ENCODE data around the gene BTAF1.
"Not testable (repeated sequence)": the region's sequence is repeated elsewhere in the genome, so short reads cannot be mapped to it uniquely, and the experiment has no call there.

The BTAF1 gene

DNA sequence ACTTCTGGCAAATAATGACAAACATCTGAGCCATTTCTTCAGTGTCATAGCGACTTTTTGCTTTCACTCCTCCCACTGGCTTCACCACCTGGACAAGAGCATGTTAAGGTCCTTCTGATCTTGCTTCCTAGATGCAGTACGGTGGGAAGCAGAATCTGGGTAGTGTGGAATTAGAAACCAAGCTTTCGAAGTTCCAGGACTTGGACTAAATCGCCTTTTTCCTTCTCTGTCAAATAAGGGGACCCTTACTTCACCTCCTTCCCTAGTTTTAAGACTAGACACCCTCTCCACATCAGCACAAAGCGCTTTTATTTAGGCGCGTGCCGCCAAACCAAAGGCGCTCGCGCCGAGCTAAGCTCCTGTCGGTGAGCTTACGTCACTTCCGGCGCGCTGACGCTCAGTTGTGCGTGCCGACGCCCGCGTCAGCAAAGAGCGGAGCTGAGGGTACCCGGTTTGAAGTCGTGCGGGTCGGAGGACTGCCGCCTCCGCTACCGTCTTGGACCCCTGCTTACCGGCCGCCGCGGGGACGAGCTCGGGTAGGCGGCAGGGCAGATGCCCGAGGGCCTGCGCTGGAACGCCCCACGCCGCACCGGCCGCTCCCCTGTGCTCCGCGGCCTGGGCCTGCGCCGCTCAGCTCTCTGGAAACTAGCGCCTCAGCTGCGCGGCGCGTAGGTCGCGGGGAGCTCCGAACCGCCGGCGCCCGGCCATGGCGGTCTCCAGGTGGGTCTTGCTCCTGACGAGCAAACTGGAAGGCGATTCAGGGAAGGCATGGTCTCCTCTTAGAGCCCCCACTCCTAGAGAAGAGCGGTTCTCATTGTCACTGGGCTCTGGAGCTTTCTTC, at the start of gene BTAF1:
Gene BTAF1 (plus strand): TSS at position 400 of the 841 bp plus-strand sequence. CDS start 307 bp downstream, at position 707.
- DNase-seq = peak; percentile 93 to 96 (median 95)

DNA sequence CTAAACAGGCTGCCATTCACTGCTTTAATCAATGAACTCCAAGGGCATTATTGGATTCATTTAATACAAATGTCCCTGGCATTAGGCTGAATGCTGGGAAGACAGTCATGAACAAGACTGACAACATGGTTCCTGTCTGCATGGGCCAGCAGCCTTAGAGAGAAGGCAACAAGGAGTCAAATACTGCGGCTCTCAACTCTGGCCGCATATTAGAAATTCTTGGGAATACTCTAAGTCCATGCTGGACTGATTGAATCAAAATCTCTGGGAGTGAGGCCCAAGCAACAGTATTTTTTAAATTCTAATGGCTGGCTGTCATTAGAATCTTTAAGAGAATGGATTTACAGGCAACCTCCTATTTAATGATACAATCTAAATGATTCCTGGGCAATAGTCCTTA, 48.4 kb upstream of the BTAF1 start:
- no peak for DNase-seq

GRCh38 chr10:91875779-91876178, 47.8 kb upstream of the BTAF1 start:
- DNase-seq = no peak

DNA sequence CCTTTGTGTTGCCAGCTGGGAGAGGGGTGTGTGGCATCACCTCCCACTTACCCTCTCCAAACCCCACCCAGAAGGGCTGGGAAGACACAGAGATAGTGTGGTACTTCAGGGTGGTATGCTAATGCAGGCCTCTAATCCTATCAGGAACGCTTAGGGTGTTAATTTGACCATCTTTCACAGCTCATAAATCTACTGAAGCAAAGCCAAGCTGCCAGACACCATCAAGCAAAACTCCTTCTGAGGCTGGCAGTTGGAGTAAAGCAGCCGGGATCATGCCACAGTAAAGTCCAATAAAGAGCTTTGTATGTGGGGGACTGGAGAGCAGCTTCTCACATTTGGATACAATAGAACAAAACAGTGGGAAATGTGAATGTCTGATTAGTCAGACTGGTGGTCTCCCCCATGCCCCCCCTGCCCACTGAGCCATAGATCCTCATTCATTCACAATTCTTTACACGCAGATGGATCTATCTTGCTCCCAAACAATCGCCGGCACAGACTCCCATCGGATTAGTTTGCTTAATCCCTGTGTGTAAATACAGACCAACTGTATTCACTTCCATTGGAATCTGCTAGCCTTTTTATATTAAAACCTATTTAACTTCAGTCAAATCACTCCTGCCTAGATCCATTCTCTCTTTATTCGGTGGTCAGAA, 43.9 kb upstream of the BTAF1 start:
- DNase-seq = no peak

DNA sequence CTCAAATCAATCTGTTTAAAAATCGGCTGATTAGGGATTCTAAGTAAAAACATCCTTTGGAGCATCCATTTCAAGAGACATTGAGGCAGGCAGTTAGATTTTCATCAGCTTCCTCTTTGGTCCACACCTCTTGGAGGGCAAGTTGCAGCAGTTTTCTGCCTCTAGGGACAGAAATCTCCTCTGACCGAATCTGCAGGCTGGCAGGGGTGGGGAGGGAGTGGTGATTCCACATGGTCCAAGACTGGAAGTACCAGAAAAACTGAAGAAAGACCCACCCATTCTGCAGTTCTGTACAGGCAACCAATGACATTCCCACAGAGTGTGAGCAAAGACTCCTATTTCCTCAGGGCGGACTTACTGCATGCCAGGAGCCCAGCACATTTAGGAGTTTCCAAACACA, 43.3 kb upstream of the BTAF1 start:
- DNase-seq = no peak

DNA sequence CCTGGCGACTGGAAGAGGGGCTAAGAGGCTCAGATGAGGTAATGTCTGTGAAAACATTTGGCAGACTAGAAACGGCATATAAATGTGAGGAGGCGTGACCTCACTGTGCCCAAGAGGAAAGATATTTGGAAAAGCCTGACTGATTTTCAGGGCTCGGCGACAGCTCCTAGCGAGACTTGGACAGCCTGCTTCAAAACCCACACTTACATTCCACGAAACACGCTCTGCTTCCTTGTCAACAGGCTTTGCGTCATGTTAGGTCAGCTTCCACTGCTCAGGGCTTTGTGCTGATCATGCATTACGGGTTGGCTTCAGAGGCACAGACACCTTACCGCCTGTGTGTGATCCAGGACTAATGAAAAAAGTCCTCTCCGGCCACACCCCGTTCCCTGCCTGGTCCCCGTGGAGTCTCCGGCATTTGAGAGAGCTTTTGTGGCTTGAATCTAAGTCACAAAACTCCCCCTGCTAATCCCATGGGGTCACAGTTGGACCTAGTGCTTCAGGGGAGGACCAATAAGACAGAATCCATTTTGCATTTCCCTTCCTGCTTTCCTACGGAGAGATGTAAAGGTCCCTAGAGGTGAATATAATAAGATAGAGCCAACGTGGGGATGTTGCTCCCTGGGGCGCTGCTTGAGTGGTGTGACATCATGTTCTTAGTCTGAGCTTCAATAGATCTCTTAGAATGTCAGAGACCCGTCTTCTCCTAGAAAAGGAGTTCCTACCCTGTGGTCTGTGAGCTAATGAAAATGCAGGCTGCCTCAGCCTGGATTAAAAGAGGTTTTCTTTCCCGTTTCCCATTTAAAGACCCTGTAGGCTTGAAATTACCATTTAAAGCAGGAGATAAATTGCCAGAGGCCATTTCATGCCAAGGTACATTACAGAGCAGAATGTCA, 39.8 kb upstream of the BTAF1 start:
- DNase-seq = no peak

DNA sequence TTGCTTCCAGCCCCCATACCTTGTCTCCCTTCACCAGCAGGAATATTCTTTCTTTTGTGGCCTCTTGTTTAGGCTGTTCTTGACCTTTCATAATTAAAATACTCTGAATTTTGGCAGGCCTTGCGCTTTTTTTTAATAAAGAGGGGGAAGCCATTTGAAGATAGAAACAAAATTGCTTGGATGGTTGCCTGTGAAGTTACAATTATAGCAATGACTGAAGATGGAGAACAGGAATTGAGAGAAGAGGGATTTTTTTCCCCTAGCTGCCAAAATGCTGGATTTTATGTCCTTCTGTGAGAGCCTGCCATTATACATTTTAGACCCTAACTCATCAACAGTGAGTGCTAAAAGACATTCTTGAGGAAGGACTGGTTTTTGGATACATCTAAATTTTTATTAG, 39.0 kb upstream of the BTAF1 start:
- DNase-seq = no peak

DNA sequence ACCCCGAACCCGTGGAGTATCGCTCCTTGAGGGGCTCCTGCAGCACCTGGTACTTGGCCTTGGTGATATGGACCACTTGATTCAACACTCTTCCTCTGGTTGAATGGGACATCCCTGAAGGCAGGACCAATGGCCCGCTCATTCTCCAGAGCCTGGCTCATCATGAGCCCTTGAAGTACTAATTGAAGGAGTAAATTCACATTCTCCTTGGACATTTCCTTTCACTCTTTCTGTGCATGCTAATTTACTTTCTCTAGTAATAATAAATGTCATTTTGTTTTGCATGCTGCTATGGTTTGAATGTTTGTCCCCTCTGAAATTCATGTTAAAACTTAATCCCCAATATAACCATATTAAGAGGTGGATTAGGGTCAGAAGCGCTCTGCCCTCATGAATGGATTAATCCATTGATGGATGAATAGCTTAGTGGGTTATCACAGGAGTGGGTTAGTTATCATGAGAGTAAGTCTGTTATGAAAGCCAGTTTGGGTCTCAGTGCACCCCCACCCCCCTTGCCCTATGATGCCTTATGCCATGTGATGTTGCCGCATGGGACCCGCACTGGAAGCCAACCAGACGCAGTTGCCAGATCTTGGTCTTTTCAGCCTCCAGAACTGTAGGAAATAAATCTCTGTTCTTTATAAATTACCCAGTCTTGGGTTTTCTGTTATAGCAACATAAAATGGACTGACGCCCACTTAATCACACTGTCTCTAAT, 38.0 kb upstream of the BTAF1 start:
- no peak for DNase-seq

DNA sequence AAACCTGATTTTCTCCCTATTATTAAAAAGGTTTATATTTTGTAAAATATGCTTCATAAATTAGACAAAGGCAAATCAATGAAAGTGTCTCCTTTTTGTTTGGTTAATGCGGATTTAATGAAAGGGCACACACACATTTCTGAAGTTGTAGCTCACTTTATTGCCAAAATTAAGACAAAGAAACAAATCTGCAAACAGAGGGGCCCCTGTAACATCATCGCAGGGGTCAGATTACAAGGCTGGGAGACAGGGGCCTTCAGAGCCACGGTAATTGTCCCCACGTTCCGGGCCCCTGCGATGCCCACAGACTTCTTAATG, 36.7 kb upstream of the BTAF1 start:
- no peak for DNase-seq

- DNase-seq = peak in 1 of 3 donors; percentile 35
Measured at GRCh38 chr10:91887272-91888076, 36.1 kb upstream of the BTAF1 start.

- DNase-seq = peak; percentile 20 to 62 (median 41)
Measured at GRCh38 chr10:91891125-91892001, 32.2 kb upstream of the BTAF1 start.

DNA sequence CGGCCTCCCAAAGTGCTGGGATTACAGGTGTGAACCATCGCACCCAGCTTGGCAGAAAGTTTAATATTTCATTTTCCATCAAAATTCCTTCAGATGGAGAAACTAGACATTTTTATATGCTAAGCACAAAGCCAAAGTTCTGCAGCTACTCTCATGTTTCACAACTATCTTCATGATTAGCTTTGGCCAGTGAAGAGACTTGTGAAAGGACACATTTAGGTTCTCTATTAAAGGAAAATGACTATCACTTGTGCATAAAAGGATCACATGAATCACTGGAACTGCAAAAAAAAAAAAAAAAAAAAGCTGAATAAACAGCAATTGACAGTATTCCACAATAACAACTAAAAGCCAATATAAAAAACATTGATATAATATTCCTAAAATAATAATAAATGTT, 30.5 kb upstream of the BTAF1 start:
- DNase-seq = peak in 1 of 3 donors; percentile 49

DNA sequence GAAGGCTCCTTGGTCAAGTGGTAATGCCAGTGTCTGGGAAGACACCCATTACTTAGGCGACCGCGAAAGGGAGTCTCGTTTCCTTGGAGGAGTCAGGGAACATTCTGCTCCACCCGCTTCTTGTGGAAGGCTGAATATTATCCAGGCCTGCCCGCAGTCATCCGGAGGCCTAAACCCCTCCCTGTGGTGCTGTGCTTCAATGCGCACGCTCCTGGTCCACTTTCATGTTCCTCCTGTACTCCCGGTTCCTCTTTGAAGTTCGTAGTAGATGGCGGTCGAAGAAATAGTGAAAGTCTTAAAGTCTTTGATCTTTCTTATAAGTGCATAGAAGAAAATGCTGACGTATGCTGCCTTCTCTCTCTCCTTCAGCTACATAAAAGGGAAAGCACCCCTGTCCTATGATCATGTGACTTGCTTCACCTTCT, 29.3 kb upstream of the BTAF1 start:
- not testable (repeated sequence) for DNase-seq

- no peak for DNase-seq
Measured at GRCh38 chr10:91896212-91896756, 27.3 kb upstream of the BTAF1 start.

DNA sequence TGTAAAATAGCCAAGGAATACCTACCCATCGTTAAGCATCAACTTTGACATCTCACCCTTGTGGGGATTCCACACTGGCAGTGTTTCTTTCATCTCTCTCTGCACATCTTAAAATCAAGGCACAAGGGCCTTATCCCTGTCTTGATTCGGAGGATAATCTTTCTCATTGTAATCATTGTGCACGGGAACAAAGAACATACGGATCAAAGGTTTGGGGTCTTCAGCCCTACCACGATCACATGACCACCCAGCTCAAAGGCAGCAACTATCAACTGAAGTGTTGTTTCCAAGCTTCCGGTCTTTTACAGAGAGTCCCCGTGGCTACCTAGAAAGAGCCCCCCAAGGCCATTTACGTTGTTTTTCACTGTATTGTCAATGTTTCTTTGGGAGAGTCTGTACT, 26.1 kb upstream of the BTAF1 start:
- no peak for DNase-seq

GRCh38 chr10:91901784-91902677, 21.5 kb upstream of the BTAF1 start:
- DNase-seq = peak; percentile 83 to 95 (median 93)

DNA sequence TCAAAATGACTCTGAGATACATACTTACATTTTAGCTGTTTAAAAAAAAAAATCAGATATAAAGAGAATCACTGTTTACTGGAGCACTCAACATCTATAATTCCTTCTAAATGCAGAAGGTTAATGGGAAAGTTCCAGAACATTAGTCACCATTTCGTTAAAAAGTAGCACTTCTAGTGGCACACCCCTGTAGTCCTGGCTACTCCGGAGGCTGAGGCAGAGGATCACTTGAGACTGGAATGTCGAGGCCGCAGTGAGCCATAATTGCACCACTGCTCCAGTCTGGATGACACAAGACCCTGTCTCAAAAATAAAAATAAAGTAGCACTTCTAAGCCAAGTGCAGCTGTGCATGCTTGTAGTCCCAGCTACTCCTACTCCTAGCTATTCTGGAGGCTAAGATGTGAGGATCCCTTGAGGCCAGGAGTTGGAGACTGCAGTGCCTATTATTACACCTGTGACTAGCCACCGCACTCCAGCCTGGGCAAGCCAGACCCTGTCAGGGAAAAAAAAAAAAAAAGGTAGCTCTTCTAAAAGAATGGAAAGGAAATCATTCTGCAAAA, 16.5 kb upstream of the BTAF1 start:
- DNase-seq = no peak

GRCh38 chr10:91907914-91908336, 15.6 kb upstream of the BTAF1 start:
- no peak for DNase-seq

Measured in suppressor macrophage treated with lipopolysaccharide for 1 hour (primary cell).